Renal pelvis (tissue), 4 donors: ENCODE data around the gene CNIH2. TPM values are rescaled to one million over a fixed set of nuclear protein-coding genes. Genes with fewer than 3 reads are reported as not detected.
"Not testable (repeated sequence)": the region's sequence is repeated elsewhere in the genome, so short reads cannot be mapped to it uniquely, and the experiment has no call there.

Experiments
- DNase-seq: peaks from one replicate; pipeline ENCODE4 v3.0.0-alpha.2; 2013
- polyA plus RNA-seq, 3 donors: library from polyadenylated mRNA; unstranded; fragments of 120-200 nt; gene quantifications; one replicate each; pipeline ENCODE4 v1.2.1, GENCODE V29; 2013; ENCODE audit not compliant: insufficient read length in 3 of 3

CNIH2 gene
- polyA plus RNA-seq, 3 donors = 4.3 to 4.4 (median 4.4) TPM

- not testable (repeated sequence) for DNase-seq
Observed at GRCh38 chr11:66253081-66253480, 24.9 kb upstream of the CNIH2 start.

GRCh38 chr11:66258473-66258893 lies 19.5 kb upstream of the CNIH2 start:
- no peak for DNase-seq

DNA sequence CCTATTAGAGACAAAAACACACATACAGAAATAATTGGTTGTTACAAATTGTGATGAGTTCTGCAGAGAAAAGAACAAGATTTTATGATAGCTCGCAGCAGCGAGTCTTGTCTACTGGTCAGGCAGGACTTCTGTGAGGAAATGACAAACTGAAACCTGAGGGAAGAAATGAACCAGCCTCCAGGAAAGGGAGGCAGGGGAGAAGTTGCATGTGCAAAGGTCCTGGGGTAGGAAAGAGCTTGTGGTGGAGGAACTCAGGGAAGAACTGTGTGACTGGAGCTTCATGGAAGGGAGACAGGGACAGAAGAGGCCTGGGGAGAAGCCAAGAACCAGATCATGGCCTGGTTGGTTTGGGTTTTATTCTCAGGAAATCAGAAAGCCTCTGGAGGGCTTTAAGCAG lies 18.8 kb upstream of the CNIH2 start:
- no peak for DNase-seq

- no peak for DNase-seq
Observed at GRCh38 chr11:66259956-66260355, 18.0 kb upstream of the CNIH2 start.

GRCh38 chr11:66261578-66261977 lies 16.4 kb upstream of the CNIH2 start:
- DNase-seq = no peak

DNA sequence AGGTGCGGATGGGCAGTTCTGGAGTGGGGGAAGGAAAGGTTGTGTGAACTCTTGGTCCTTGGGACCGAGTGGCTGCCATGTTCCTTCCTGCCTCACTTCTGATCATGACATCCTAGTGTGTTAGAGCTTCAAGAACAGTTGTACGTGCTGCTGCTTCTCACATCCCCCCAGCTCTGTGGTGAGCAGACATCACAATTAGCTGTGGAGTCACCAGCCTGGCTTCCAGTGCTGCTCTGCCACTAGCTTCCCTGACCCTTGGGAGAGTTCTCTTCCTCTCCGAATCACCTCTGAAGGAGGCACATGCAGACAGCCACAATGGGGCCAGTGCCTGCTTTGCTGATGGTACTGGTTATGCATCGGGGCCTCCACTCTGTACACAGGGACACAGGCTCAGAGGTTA lies 15.8 kb upstream of the CNIH2 start:
- DNase-seq = no peak

DNA sequence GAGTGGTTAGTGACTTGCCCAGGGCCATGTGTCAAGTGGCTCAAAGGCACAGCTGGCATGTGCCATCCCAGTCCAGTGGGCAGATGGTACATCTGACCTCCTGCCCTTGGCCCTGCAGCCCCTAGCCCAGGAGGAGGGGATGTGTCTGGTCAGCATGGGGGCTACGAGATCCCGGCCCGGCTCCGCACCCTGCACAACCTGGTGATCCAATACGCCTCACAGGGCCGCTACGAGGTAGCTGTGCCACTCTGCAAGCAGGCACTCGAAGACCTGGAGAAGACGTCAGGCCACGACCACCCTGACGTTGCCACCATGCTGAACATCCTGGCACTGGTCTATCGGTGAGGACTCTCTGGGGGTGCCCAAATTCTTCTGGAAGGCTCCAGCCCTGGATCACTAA lies 15.3 kb upstream of the CNIH2 start:
- DNase-seq = no peak

- DNase-seq = no peak
Observed at GRCh38 chr11:66263231-66263630, 14.7 kb upstream of the CNIH2 start.

DNA sequence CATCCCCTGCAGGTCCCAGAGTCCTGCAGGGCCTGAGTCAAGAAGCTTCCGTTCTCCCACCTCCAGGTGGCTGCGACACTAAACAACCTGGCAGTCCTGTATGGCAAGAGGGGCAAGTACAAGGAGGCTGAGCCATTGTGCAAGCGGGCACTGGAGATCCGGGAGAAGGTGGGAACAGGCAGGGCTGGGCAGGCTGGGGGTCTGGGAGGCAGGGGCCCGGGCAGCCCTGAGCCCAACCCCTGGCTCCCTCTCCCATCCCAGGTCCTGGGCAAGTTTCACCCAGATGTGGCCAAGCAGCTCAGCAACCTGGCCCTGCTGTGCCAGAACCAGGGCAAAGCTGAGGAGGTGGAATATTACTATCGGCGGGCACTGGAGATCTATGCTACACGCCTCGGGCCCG lies 14.2 kb upstream of the CNIH2 start:
- DNase-seq = no peak

DNA sequence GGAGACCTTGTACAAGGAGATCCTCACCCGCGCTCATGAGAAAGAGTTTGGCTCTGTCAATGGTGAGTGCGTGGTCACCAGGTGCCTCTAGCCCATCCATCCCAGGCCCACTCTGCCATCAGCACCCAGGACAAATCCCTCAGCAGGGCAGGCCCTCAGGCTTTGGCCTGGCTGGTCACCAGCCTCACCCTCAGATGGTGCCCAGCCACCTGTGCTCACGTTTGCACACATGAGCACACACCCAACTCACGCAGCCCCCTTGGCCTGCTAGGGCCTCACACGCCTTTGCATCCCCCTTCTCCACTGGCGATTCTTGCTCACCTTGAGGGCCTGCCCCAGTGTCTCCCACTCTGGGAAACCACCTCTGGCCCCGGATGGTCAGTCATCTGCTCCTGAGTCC lies 13.6 kb upstream of the CNIH2 start:
- DNase-seq = no peak

DNA sequence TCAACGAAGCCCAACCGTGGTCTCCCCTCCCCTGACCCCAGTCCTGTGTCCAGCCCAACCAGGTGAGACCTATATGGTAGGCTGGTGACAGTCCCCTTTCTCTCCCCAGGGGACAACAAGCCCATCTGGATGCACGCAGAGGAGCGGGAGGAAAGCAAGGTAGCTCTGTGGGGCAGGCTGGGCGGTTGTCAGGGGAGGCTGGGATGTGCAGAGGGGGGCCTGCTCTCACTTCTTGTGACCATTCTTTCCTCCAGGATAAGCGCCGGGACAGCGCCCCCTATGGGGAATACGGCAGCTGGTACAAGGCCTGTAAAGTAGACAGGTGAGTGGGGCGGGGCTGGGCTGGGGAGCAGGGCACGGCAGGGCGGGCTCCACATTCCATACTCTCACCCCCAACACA lies 13.1 kb upstream of the CNIH2 start:
- no peak for DNase-seq

GRCh38 chr11:66265531-66266377 lies 12.2 kb upstream of the CNIH2 start:
- no peak for DNase-seq

GRCh38 chr11:66266378-66267038 lies 11.5 kb upstream of the CNIH2 start:
- DNase-seq = no peak

DNA sequence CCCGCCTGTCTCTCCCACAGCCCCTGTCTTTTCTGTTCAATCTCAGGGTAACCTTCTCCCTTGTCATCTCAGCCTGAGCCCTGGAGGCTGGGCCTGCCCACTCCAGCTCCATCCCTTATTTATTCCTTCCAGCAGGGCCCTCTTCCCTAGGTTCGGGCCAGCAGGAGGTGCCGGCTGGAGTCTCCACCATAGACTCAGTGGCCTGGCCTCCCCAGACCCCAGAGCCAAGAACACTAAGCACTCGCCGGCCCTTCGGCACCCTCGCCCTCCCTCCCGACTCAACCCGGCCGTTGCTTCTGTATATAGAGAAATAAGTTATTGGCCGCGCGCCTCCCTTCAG lies 11.0 kb upstream of the CNIH2 start:
- no peak for DNase-seq

- DNase-seq = peak; percentile 91
Observed at GRCh38 chr11:66267379-66268243, 10.4 kb upstream of the CNIH2 start.

GRCh38 chr11:66268244-66268951 lies 9.6 kb upstream of the CNIH2 start, which contains the start of gene RAB1B:
Gene RAB1B (plus strand): TSS chr11:66268639. CDS start chr11:66268680, 41 bp downstream.
- DNase-seq = peak; percentile 100

DNA sequence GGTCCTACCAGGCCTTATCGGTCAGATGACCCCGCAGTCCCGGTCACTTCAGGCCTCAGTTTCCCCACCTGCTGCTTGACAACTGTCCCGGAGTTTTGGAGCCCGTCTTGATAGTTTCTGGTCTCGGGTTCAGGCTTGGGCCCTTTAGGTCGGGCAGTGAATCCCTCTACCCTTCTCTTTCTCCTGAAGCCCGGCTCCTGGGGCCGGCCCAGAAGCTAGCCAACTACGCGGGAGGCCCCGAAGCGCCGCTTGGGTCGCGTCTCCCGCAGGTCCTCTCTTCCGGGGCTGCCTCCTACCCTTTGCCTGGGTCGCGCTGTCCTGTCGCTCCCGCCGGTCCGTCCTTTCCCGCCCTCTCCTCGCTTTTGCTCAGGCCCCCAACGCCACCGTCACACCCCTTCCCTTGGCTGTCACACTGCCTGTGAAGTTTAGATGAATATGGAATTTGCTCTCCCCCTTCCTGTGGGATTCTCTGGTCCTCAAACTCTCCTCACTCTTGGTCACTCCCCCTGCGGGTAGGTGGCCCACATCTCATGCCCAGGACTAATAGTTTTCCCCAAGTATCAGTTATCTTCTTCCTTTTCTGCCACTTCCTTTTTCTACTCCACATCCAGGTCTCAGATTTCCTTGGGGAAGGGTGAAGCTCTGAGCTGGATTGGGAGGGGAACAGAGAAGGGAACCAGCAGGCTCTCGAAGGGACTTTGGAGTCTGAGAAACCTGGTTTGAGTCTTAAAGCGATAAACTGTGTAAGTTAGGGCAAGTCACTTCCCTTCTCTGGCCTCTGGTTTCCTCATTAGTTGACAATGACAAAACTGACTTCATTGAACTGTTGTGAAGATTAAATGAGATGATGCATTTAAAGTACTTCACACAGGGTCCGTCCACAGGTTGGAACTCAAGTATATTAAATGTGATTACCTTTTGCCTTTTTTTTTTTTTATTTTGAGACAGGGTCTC lies 8.7 kb upstream of the CNIH2 start:
- DNase-seq = no peak

- no peak for DNase-seq
Observed at GRCh38 chr11:66271816-66272215, 6.2 kb upstream of the CNIH2 start.

- no peak for DNase-seq
Observed at GRCh38 chr11:66272596-66272995, 5.4 kb upstream of the CNIH2 start.

GRCh38 chr11:66274219-66274618 lies 3.8 kb upstream of the CNIH2 start:
- no peak for DNase-seq

DNA sequence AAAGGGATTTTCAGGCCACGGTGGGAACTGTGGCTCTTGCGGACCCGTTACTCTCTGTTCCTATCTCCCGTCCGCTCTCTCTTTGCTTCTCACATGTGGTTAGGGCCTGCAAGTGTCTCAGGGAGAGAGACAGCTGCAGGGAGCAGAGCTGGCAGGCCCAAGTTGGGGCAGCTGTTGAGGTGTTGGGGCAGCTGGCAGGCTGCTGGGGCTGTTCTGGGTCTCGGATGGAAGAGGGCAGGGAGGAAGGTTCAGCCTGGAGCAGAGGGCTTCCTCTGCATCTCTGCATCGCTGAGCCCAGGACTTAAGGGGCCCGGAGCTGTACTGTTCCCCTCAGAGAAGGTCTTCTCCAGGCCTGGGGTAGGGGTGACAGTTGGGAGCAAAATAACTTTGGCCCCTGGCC lies 2.6 kb upstream of the CNIH2 start:
- DNase-seq = no peak
